Iris pigment epithelial cell (primary cell): ENCODE measurements around the gene CLMN.

Source experiments
- DNase-seq: peaks from one replicate; pipeline ENCODE4 v3.0.0-alpha.2; 2011; ENCODE audit warnings: low read depth

Gene CLMN

DNA sequence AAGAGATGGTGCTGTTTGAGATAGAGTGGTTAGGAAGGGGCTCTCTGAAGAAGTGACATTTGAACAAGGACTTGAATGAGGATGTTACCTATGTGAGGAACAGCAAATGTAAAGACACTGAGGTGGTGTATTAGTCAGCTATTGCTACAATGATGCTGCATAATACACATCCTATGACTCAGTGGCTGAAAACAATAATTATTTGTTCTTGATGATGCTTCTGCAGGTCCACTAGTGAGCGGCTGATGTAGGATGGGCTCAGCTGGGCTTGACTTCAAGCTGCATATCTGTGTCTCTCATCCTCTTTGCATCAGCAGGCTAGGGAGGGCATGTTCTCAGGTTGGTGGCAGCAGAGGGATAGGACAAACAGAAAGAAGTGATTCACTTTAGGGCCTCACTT is 21.4 kb upstream of the CLMN start:
- DNase-seq: no peak

- DNase-seq: no peak
Observed at GRCh38 chr14:95340201-95340697, 20.5 kb upstream of the CLMN start.

DNA sequence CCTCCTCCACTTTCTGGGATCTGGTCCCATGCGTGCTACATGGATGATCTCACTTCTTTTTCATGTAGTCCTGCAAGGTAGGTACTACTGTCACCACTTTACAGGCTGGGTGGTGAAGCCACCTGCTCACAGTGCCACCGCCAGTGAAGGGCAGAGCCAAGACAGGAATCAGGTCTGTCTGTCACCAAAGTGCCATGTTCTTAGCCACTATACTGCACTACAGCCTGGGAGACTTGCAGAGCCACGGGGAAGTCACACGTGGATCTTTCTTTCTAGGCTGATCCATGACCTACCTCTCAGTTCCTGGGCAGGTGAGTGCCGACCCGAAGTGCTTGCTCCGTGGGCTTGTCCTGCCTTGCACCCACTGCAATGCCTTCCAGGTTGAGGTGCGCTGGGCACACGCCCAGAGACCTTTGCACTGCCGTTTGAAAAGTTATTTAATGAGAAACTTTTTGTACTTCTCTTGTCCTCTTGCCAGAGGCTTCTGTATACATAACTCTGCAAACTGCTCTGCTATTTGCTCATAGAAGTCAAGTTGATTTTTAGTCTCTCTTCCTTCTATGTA is 19.7 kb upstream of the CLMN start:
- DNase-seq: no peak

- no peak for DNase-seq
Observed at GRCh38 chr14:95338436-95338835, 18.7 kb upstream of the CLMN start.

GRCh38 chr14:95337041-95337595 is 17.4 kb upstream of the CLMN start:
- no peak for DNase-seq

DNA sequence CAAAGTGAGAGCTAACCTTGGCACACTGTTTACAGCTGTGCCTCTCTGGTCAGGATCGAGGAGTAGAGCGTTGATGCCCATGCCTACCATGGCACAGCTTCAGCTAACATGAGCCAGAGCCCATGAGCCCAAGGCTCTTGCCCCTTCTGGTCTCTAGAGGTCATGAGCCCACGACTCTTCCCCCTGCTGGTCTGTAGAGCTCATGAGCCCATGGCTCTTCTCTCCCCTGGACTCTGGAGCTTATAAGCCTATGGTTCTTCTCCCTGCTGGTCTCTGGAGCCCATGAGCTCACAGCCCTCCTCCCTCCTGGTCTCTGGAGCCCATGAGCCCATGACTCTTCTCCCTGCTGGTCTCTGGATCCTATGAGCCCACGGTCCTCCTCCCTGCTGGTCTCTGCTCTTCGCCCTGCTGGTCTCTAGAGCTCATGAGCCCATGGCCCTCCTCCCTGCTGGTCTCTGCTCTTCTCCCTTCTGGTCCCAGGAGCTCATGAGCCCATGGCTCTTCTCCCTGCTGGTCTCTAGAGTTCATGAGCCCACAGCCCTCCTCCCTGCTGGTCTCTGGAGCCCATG is 16.6 kb upstream of the CLMN start:
- no peak for DNase-seq

GRCh38 chr14:95335071-95335470 is 15.4 kb upstream of the CLMN start:
- DNase-seq: no peak

DNA sequence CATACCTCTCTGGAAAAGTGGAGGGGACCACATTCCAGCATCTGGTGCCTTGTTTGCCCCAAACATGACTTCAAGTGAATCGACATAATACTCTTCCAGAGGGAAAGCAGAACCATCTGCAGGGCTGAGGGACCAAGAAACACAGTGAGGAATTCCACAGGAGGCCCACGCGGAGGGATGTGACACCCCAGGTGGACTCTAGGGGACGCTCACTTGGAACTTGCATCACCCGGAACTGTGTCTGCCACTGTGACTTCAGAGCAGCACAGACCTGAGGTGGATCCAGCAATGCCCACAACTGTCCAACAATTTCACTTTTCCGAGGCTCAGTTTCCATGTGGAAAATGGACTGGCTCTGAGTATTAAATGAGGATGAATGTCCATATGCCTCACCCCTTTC is 14.3 kb upstream of the CLMN start:
- no peak for DNase-seq

- DNase-seq: no peak
Observed at GRCh38 chr14:95332641-95333040, 12.9 kb upstream of the CLMN start.

DNA sequence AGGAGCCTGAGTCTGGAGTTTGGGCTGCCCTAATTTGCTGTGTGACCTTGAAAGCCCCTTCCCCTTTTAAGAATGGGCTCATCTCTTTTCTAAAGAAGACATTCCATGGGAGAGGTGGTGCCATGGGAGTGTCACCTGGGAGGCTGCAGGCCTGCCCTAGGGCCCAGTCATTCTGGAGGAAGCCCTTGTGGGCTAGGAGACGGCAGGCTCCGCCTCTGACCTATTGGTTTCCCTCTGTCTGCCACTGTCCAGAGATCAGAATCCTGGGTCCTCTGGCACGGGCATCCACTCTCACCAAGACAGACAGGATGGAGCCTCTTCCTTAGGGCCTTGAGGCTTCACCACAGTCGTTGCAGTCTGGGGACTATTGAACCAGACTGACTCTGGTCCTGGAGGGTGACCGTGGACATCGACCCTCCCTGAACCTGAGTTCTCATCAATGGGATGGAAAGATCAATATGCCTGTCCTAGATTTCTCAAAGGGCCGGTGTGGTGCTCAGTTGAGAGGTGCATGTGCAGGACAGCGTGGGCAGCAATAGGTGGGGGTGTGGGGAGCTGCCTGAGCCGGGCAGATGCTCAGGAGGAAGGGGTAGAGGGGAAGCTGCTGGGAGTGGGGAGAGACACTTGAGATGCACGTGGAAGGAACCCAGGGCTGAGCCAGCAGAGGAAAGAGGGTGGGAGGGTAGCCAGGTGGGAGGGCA is 12.2 kb upstream of the CLMN start:
- no peak for DNase-seq

GRCh38 chr14:95330591-95331370 is 11.1 kb upstream of the CLMN start:
- DNase-seq: no peak

- DNase-seq: no peak
Observed at GRCh38 chr14:95329941-95330340, 10.2 kb upstream of the CLMN start.

DNA sequence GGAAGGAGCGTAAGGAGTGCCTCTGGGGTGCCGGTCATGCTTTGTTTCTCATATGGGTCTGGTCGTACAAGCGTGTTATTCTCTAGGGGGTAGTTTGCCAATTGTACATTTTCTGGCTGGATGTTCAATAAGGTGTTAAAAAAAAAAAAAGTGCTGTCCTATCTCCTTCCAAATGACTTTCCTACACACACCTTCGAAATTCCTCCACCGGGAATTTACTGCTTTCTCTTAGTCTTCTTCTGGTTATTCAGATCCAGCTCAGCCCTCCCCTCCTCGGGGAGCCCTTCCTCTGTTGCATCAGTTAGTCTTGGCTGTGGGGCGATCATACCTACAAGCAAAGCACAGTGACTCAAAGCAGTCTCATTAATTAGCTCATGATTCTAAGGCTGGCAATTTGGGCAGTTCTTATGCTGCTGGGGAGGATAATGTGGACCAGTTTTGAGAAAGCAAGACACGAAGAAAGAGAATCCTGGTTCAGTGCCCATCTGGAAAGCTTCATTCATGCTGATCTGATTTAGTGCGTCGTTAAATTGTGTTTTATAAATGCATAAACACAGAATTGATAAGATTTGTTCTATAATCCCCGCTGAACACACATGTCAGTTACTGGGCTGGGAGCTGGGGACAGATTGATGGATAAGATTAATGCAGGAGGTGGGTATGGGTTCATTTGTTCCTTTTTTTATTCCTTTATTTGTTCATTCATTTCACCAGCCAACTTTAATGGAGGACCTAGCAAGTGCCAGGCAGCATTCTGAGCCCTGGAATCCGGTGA is 9.2 kb upstream of the CLMN start:
- DNase-seq: no peak

DNA sequence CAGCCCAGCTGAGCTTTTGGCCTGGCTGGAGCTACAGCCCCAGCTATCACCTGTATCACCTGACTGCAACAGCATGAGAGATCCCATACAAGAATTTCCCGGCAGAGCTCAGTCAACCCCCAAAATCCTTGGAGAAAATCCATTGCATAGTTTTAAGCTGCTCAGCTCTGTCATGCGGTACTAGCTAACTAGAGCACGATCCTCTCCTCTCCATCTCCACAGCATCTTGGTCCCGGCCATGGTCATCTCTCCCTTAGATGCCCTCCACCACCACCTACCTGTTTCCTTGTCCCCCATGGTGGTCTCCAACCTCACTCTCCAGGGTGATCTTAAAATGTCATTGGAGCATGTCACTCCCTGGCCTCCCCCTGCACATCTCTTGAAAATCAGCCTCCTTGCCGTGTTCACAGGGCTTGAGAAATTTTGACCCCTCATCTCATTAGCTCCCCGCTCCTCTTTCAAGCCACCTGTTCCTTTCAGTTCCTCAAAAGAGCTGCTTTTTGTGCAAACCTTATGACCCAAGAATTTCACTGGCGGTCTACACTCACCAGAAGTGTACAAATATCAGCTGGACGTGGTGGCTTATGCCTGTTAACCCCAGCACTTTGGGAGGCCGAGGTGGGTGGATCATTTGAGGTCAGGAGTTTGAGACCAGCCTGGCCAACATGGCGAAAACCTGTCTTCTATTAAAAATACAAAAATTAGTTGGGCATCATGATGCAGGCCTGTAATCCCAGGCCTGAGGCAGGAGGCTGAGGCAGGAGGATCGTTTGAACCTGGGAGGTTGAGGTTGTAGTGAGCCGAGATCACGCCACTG is 8.1 kb upstream of the CLMN start:
- no peak for DNase-seq

DNA sequence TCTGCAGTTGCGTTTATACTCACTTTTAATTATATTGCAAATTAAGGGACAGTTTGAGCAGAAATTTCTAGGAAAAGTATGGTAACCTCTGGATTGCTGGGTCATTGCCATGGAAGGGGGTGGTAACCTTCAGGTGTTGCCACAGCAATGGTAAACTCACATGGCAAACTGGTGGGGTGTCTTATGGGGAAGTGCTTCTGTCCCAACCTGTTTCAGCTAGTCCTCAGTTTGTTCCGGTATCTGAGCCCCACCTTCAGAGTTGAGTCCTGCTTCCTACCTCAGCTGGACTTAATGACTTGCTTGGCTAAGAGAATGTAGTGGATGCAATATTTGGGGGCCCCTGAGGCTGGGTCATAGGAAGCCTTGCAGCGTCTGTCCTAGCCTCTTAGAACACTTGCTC is 7.3 kb upstream of the CLMN start:
- DNase-seq: no peak

GRCh38 chr14:95323917-95324316 is 4.2 kb upstream of the CLMN start:
- DNase-seq: no peak

GRCh38 chr14:95323361-95323760 is 3.7 kb upstream of the CLMN start:
- DNase-seq: no peak

DNA sequence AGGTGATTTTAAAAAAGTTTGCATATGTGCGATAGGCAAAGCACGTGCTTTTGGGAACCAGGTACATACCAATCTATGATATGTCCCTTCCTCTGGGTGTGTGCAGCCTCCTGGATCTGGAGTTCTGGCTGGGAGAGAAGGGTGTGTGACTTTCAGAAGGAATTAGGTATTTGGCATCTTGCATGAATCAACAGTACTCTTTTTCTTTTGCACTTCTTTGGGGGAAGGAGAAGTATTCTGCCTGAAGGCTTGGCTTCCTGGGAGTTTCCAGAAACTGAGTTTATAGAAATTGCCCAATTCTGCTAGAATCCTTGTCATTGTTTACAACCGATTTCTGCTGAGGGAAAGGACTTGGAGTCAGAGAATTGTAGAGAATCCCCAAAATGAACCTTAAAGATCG is 2.9 kb upstream of the CLMN start:
- DNase-seq: peak; percentile 31

DNA sequence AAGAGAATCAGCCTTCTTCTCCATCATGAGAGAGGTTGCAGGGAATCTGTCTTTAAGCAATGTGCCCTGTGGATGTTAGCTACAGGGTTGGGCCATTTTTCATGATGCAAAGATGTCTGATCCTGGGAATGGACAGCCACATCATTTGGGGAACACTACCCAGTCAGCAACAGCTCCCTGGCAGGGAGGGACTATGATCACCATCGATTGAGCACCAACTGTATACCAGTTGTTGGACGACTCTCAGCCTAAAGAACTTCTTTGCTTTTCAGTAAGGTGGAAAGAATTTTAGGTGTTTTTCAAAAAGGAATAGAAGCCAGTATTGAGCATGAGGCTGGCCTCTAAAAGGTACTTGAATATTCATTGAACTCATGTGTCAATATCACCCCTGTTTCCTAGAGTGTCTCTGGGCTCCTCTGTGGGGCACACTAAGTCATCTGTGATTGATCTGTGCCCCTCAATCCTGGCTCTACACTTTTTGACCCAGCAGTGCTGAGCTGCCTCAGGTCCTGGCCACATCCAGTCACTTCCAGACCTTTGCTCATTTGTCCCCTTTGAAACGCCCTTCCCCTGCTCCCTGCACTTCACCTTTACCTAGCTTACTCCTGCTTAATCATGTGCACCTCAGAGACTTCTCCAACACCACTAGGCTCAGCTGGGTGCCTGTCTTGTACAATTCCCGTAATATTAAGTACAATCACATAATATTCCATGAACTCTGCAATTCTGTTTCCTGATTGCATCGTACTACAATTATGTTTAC is 2.2 kb upstream of the CLMN start:
- no peak for DNase-seq

GRCh38 chr14:95320955-95321600 is 1.4 kb upstream of the CLMN start:
- no peak for DNase-seq
